ENCODE measurements around the gene CD207. TPM values are rescaled to one million over a fixed set of nuclear protein-coding genes. Genes with fewer than 3 reads are reported as not detected.
"Not testable (repeated sequence)": the region's sequence is repeated elsewhere in the genome, so short reads cannot be mapped to it uniquely, and the experiment has no call there.

The CD207 gene
- total RNA-seq: 1 to 10 TPM in 1 of 8 experiments, under 1 TPM in 6, not detected in 1; 0.18 to 1.2 (median 0.27) TPM

DNA sequence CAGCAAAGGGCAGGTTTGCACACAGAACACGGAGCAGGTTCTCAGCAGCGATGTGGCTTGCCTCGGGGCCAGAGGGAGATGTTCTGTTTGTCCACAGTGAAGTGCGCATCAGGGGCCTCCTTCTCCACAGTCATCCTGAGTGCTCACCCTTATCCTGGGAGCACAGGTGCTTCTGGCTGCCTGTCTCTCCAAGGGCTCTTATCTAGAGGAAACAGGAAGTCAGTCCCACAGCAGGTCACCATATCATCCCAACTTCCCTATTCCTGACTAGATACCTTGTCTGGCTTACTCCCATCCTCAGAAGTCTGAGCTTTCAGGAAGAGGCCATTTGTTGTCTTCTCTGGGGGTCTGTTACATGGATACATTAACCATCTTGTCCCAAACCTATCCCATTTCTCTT is at the start of gene CD207:
Gene CD207 (minus strand): TSS at position 174 of the 400 bp plus-strand sequence. CDS start 40 bp downstream, at position 134.
- in situ Hi-C loops (cut with MboI; ENCODE audit: low pct_unique_long_range_greater_than_20kb in 2 of 9, low sequenced_read_pairs in 9 of 9, unreplicated experiment in 9 of 9): no loop called here
- Histone ChIP-seq H3K27ac (no peak within 1 kb of the TSS), H3K4me1 (replicated peaks in 1 of 2) (no peaks in the 10 kb centered on the region), H3K4me3 (no peak within 1 kb of the TSS)
- 61 to 100% (median 75%) methylated on average over 1 to 3 of the region's 4 CpGs; no CpG with 5 or more reads in 2 of the 10 experiments for WGBS, 10 experiments
- no peak for ATAC-seq (replicated peaks in 6 of 8)

DNA sequence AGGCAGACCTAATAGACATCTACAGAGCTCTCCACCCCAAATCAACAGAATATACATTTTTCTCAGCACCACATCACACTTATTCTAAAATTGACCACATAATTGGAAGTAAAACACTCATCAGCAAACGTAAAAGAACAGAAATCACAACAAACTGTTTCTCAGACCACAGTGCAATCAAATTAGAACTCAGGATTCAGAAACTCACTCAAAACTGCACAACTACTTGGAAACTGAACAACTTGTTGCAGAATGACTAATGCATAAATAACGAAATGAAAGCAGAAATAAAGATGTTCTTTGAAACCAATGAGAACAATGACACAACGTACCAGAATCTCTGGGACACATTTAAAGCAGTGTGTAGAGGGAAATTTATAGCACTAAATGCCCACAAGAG is 42.9 kb upstream of the CD207 start:
- in situ Hi-C loops (cut with MboI; ENCODE audit: low pct_unique_long_range_greater_than_20kb in 2 of 9, low sequenced_read_pairs in 9 of 9, unreplicated experiment in 9 of 9): loop anchor here in 1 of 9 experiments (10.0 kb wide), 1 partner anchor 66 kb away; no protein-coding TSS in a partner anchor
- not testable (repeated sequence) for H3K27ac ChIP-seq; H3K4me3 ChIP-seq; H3K4me1 ChIP-seq (replicated peaks in 1 of 2); ATAC-seq (replicated peaks in 6 of 8)
- 0 to 59% (median 33%) methylated on average over 1 to 3 of the region's 3 CpGs; no CpG with 5 or more reads in 1 of the 10 experiments for WGBS, 10 experiments

- ATAC-seq (replicated peaks in 6 of 8); H3K27ac ChIP-seq; H3K4me1 ChIP-seq (replicated peaks in 1 of 2); H3K4me3 ChIP-seq: not testable (repeated sequence)
- in situ Hi-C loops (cut with MboI; ENCODE audit: low pct_unique_long_range_greater_than_20kb in 2 of 9, low sequenced_read_pairs in 9 of 9, unreplicated experiment in 9 of 9): loop anchor here in 1 of 9 experiments (10.0 kb wide), 1 partner anchor 69 kb away; no protein-coding TSS in a partner anchor
- WGBS, 10 experiments: 20 to 80% (median 60%) methylated on average over 1 to 6 of the region's 9 CpGs; no CpG with 5 or more reads in 2 of the 10 experiments
These were observed 40.5 kb upstream of the CD207 start for GRCh38 chr2:70876138-70876537.

GRCh38 chr2:70873541-70873940 is 37.9 kb upstream of the CD207 start:
- Histone ChIP-seq H3K27ac (no peak overlapping the region), H3K4me1 (replicated peaks in 1 of 2) (peaks cover 0 to 4% of the 10 kb centered on the region in 2 donors), H3K4me3 (no peak overlapping the region)
- WGBS, 10 experiments: 30 to 72% (median 44%) methylated on average over 1 to 4 of the region's 4 CpGs; no CpG with 5 or more reads in 4 of the 10 experiments
- in situ Hi-C loops (cut with MboI; ENCODE audit: low pct_unique_long_range_greater_than_20kb in 2 of 9, low sequenced_read_pairs in 9 of 9, unreplicated experiment in 9 of 9): loop anchor here in 5 of 9 experiments (5.0 to 25.0 kb wide), 3 partner anchors 71 to 89 kb away; no protein-coding TSS in a partner anchor
- ATAC-seq (replicated peaks in 6 of 8): no peak

DNA sequence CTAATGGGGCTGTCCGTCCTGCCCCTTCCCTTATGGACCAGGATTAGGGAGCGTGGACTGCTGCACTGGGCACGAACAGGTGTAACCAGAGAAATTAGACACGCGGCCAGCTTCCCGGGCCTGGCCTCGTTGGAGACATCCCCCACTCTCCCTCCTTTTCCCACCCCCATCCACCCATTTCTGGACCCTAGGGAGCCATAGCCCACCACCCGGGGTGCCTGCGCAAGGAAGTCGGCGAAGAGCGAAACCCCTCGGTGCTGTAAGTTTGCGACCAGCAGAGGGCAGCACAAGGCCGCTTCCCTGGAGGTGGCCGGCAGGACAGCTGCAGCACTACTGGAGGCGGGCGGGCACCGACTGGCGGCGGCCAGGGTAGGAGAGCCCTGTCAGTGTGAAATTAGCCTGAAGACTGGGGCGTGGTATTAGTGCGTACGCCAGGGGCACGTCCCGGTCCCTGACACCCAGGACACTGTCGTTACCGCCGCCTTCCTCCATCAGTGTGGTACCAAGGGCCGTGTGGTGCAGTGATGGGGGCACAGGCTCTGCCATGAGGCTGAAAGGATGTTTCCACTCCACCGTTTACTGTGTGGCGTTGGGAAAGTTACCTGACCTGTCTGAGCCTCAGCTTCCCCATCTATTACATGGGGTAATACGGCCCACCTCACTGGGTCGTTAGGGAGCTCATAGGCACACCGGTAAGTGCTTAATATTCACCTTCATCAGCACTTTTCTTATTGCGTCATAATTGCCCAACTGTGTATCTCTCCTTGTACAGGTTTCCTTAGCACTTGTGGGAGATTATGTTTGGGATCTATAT is 36.0 kb upstream of the CD207 start:
- H3K4me1 ChIP-seq (replicated peaks in 1 of 2): peaks cover 0 to 4% of the 10 kb centered on the region in 2 donors
- 1 to 70% (median 42%) methylated on average over 2 to 15 of the region's 36 CpGs; no CpG with 5 or more reads in 2 of the 10 experiments for WGBS, 10 experiments
- in situ Hi-C loops (cut with MboI; ENCODE audit: low pct_unique_long_range_greater_than_20kb in 2 of 9, low sequenced_read_pairs in 9 of 9, unreplicated experiment in 9 of 9): loop anchor here in 5 of 9 experiments (5.0 to 25.0 kb wide), 3 partner anchors 73 to 91 kb away; no protein-coding TSS in a partner anchor
- peak overlapping the region in 1 of 5 donors; percentile 5 for H3K4me3 ChIP-seq
- H3K27ac ChIP-seq: no peak overlapping the region
- ATAC-seq (replicated peaks in 6 of 8): peak; percentile 96 to 99 (median 99)

DNA sequence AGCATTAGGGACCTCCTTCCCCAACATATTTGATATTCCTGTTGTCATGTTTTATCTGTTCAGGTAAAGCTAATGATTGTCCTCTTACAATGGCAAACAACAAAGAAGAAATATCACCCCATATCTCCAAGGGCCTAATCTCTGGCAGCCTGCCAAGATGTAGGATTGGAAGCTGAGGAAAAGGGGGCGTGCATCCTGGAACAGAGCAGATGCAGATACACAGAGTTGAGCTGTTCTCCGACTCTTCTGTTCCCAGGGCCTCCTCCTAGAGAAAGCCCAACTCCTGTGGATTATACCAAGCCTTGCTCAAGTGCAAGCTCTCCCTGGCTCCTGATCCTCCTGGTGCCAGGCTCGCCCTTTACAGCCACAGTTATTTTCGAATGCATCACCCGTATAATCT is 35.2 kb upstream of the CD207 start:
- in situ Hi-C loops (cut with MboI; ENCODE audit: low pct_unique_long_range_greater_than_20kb in 2 of 9, low sequenced_read_pairs in 9 of 9, unreplicated experiment in 9 of 9): loop anchor here in 5 of 9 experiments (5.0 to 25.0 kb wide), 3 partner anchors 74 to 92 kb away; no protein-coding TSS in a partner anchor
- WGBS, 10 experiments: 50 to 80% (median 57%) methylated on average over 1 to 2 of the region's 5 CpGs; no CpG with 5 or more reads in 6 of the 10 experiments
- Histone ChIP-seq H3K27ac (no peak overlapping the region), H3K4me3 (no peak overlapping the region), H3K4me1 (replicated peaks in 1 of 2) (peaks cover 0 to 4% of the 10 kb centered on the region in 2 donors)
- no peak for ATAC-seq (replicated peaks in 6 of 8)

GRCh38 chr2:70868970-70869369 is 33.4 kb upstream of the CD207 start:
- in situ Hi-C loops (cut with MboI; ENCODE audit: low pct_unique_long_range_greater_than_20kb in 2 of 9, low sequenced_read_pairs in 9 of 9, unreplicated experiment in 9 of 9): loop anchor here in 4 of 9 experiments (10.0 to 25.0 kb wide), 2 partner anchors 76 to 93 kb away; no protein-coding TSS in a partner anchor
- Histone ChIP-seq H3K27ac (no peak overlapping the region), H3K4me1 (replicated peaks in 1 of 2) (peaks cover 0 to 4% of the 10 kb centered on the region in 2 donors), H3K4me3 (no peak overlapping the region)
- ATAC-seq (replicated peaks in 6 of 8): no peak
- 50 to 80% (median 80%) methylated on average over 1 of the region's 1 CpG; no CpG with 5 or more reads in 7 of the 10 experiments for WGBS, 10 experiments

DNA sequence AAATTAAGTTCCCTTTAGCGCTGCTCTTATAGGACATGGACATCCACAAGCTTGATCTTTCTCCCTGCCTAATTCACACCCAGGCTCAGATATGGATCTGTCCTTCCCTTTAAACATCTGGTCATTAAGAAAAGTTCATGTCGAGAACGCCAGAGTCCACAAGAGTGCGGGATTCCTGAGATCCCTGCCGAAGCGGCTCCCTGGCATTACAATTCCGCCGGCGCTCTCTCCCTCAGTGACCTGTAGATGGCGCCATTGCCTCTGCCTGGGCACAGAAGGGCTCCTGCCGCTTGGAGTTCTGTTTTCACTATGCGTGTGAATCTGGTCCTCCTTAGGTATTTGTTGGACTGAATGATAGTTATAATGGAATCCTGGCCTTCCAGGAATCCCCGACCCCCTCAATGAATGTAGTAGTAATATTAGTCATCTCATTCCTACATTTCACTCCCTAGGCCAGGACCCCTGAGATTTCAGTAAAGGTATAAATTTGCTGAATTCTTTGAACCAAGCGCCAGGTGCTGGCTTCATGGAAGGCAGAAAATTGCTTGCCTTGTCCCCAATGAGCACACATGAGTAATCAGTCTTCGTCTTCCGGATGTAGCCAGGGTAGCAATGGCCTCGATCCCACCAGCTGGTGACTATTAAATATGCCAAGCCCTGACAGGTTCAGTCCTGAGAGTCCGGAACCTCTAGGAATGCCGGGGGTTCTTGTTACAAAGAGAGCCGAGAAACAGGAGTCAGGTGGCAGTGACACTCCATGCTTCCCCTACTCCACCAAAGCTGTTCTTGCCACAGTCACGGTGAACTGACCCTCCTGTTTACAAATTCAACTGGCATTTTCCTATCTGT is 26.4 kb upstream of the CD207 start:
- 0 to 50% (median 30%) methylated on average over 2 to 16 of the region's 21 CpGs; no CpG with 5 or more reads in 1 of the 10 experiments for WGBS, 10 experiments
- H3K27ac ChIP-seq: no peak overlapping the region
- H3K4me3 ChIP-seq: no peak overlapping the region
- no peaks in the 10 kb centered on the region for H3K4me1 ChIP-seq (replicated peaks in 1 of 2)
- peak; percentile 94 to 100 (median 98) for ATAC-seq (replicated peaks in 6 of 8)
- in situ Hi-C loops (cut with MboI; ENCODE audit: low pct_unique_long_range_greater_than_20kb in 2 of 9, low sequenced_read_pairs in 9 of 9, unreplicated experiment in 9 of 9): loop anchor here in 4 of 9 experiments (10.0 to 25.0 kb wide), 2 partner anchors 83 to 100 kb away; no protein-coding TSS in a partner anchor

DNA sequence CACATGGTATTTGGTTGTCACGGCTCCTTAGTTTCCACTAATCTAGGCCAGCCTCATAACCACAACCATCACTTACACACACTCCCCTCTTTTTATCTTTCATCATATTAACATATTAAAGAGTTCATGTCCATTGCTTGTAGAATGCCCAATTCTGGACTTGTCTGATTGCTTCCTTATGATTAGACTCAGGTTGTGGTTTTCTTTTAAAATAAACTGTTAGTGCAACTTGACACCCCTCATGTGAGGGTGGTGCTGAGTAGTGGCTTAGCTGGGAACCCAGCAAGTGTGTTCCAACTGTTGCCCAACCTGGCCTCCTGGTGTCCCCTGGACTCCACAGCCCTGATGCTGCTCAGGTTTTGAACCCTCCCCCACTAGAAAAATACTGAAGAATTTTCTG is 20.1 kb upstream of the CD207 start:
- Histone ChIP-seq H3K4me3 (no peak overlapping the region), H3K27ac (no peak overlapping the region), H3K4me1 (replicated peaks in 1 of 2) (peaks cover 0 to under 1% of the 10 kb centered on the region in 2 donors)
- in situ Hi-C loops (cut with MboI; ENCODE audit: low pct_unique_long_range_greater_than_20kb in 2 of 9, low sequenced_read_pairs in 9 of 9, unreplicated experiment in 9 of 9): loop anchor here in 3 of 9 experiments (25.0 kb wide), 1 partner anchor 107 kb away; no protein-coding TSS in a partner anchor
- ATAC-seq (replicated peaks in 6 of 8): peak in 3 of 8 experiments; percentile 57 to 66 (median 61)
- WGBS, 10 experiments: 0 to 100% (median 43%) methylated on average over 1 of the region's 1 CpG; no CpG with 5 or more reads in 4 of the 10 experiments

GRCh38 chr2:70854411-70854810 is 18.8 kb upstream of the CD207 start:
- peaks cover 0 to 2% of the 10 kb centered on the region in 2 donors for H3K4me1 ChIP-seq (replicated peaks in 1 of 2)
- no peak for ATAC-seq (replicated peaks in 6 of 8)
- 53 to 92% (median 82%) methylated on average over 2 to 4 of the region's 4 CpGs; no CpG with 5 or more reads in 3 of the 10 experiments for WGBS, 10 experiments
- H3K4me3 ChIP-seq: no peak overlapping the region
- in situ Hi-C loops (cut with MboI; ENCODE audit: low pct_unique_long_range_greater_than_20kb in 2 of 9, low sequenced_read_pairs in 9 of 9, unreplicated experiment in 9 of 9): loop anchor here in 3 of 9 experiments (25.0 kb wide), 1 partner anchor 108 kb away; no protein-coding TSS in a partner anchor
- H3K27ac ChIP-seq: no peak overlapping the region

DNA sequence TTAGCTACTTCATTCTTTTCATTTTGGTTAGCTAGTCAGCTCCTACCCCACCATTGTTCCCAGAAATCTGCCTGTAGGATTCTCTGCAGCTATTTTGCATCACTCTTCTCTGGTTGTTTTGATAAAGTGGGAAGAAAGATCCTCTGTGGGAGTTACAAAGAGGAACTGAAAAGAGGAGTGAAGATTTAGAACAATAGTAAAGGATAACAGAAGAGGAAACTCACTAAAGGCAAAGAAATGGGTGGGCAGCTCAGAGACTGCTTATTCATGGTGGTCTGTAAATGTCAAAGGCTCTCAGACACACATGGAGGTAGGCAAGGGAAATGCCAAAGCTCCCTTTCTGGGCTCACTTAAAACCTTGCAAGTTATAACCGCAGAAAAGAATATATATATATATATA is 17.2 kb upstream of the CD207 start:
- no peak for ATAC-seq (replicated peaks in 6 of 8)
- 0 to 100% (median 100%) methylated on average over 1 of the region's 1 CpG; no CpG with 5 or more reads in 3 of the 10 experiments for WGBS, 10 experiments
- no peak overlapping the region for H3K4me3 ChIP-seq

GRCh38 chr2:70851704-70852103 is 16.1 kb upstream of the CD207 start:
- ATAC-seq (replicated peaks in 6 of 8): peak in 1 of 8 experiments; percentile 22
- Histone ChIP-seq H3K4me3 (no peak overlapping the region), H3K27ac (no peak overlapping the region), H3K4me1 (replicated peaks in 1 of 2) (peaks cover 0 to 2% of the 10 kb centered on the region in 2 donors)
- 8 to 97% (median 63%) methylated on average over 2 to 4 of the region's 4 CpGs; no CpG with 5 or more reads in 2 of the 10 experiments for WGBS, 10 experiments
- in situ Hi-C loops (cut with MboI; ENCODE audit: low pct_unique_long_range_greater_than_20kb in 2 of 9, low sequenced_read_pairs in 9 of 9, unreplicated experiment in 9 of 9): loop anchor here in 3 of 9 experiments (25.0 kb wide), 1 partner anchor 111 kb away; no protein-coding TSS in a partner anchor

More for the DNA sequence above, 17.2 kb upstream of the CD207 start:
- in situ Hi-C loops (cut with MboI; ENCODE audit: low pct_unique_long_range_greater_than_20kb in 2 of 9, low sequenced_read_pairs in 9 of 9, unreplicated experiment in 9 of 9): loop anchor here in 3 of 9 experiments (25.0 kb wide), 1 partner anchor 109 kb away; no protein-coding TSS in a partner anchor
- Histone ChIP-seq H3K27ac (no peak overlapping the region), H3K4me1 (replicated peaks in 1 of 2) (peaks cover 0 to 2% of the 10 kb centered on the region in 2 donors)

Data from motor neuron (in vitro differentiated cells).